Transverse colon (tissue), 4 donors: ENCODE data around the gene NTRK2. TPM values are rescaled to one million over a fixed set of nuclear protein-coding genes. Genes with fewer than 3 reads are reported as not detected.

Source experiments
- DNase-seq: peaks from one replicate; pipeline ENCODE4 v3.0.0-alpha.2; 2019
- H3K27ac ChIP-seq, 4 donors: fragments of 200-600 bp; sonication (generic); 2 replicates each; pipeline ENCODE4 v1.5.1; 2016 to 2018; ENCODE audit warnings: inconsistent platforms in 4 of 4
- H3K27me3 ChIP-seq: fragments of 200-600 bp; sonication (generic); 2 replicates; pipeline ENCODE4 v1.5.1; 2017; ENCODE audit warnings: inconsistent platforms
- H3K36me3 ChIP-seq, 4 donors: fragments of 200-600 bp; sonication (generic); 2 replicates each; pipeline ENCODE4 v1.5.1; 2017 to 2019; ENCODE audit warnings: inconsistent platforms in 4 of 4
- H3K4me1 ChIP-seq, 4 donors: fragments of 200-600 bp; sonication (generic); 2 replicates each; pipeline ENCODE4 v1.5.1; 2017 to 2020; ENCODE audit warnings: inconsistent platforms in 4 of 4
- H3K4me3 ChIP-seq, 4 donors: fragments of 200-600 bp; sonication (generic); 1 replicate in 1 of 4; 2 replicates in 3 of 4; pipeline versions ENCODE4 v1.5.1 to v1.6.1; 2017 to 2019; ENCODE audit warnings: inconsistent platforms in 4 of 4
- H3K9me3 ChIP-seq, 2 donors: fragments of 200-600 bp; sonication (generic); 2 replicates each; pipeline ENCODE4 v1.5.1; 2017 to 2019; ENCODE audit warnings: inconsistent platforms in 2 of 2
- EP300 ChIP-seq: sonication (generic); formaldehyde crosslinking; IDR thresholded peaks from one replicate; pipeline ENCODE4 v1.6.1; 2017; ENCODE audit warnings: antibody characterized with exemption, low read depth
- POLR2A ChIP-seq: fragments of 450-650 bp; IDR thresholded peaks from one replicate; pipeline ENCODE4 v1.6.1; 2016; ENCODE audit warnings: antibody characterized with exemption, mild to moderate bottlenecking, moderate library complexity
- POLR2AphosphoS5 ChIP-seq, 3 donors: sonication (generic); formaldehyde crosslinking; IDR thresholded peaks; one replicate each; pipeline ENCODE4 v1.6.1; 2016; ENCODE audit warnings: antibody characterized with exemption in 3 of 3
- WGBS, 2 donors: methylation state at CpG; one replicate each; pipeline ENCODE4 v1.1.5; 2018; ENCODE audit warnings: low coverage in 1 of 2; 5-methylcytosine and 5-hydroxymethylcytosine counted together
- in situ Hi-C, 4 donors: fragments of 200-750 bp; cut with MboI; loops; one replicate each; pipeline versions ENCODE4 v1.15.0 to v1.15.1; 2017; ENCODE audit warnings: low sequenced_read_pairs in 3 of 4, low pct_ligation_motif_present in 1 of 4, low pct_unique_long_range_greater_than_20kb in 1 of 4
- intact Hi-C: fragments of 100-400 bp; cut with DNase I; formaldehyde crosslinking; loops from one replicate; pipeline ENCODE4 v1.15.1; 2023; ENCODE audit warnings: low total_unique reads
- total RNA-seq, 4 donors: library from RNA; depleted of rRNA; stranded (reverse); fragments of >200 nt; gene quantifications; one replicate each; pipeline ENCODE4 v1.1.0, GENCODE V29; 2016
- TF ChIP-seq, protein P1 (sequence below), 5 experiments: fragments of 200-600 bp in 3 of 5; fragments of 450-650 bp in 2 of 5; sonication (generic) in 3 of 5; IDR thresholded peaks; 1 replicate in 2 of 5; 2 replicates in 3 of 5; pipeline ENCODE4 v1.5.1; 2016 to 2017; ENCODE audit warnings: antibody characterized with exemption in 5 of 5, inconsistent platforms in 3 of 5, mild to moderate bottlenecking in 2 of 5, moderate library complexity in 1 of 5

NTRK2 gene
- total RNA-seq, 4 donors from 2014 or later, result 2.2 to 10.1 (median 6.4) TPM

DNA sequence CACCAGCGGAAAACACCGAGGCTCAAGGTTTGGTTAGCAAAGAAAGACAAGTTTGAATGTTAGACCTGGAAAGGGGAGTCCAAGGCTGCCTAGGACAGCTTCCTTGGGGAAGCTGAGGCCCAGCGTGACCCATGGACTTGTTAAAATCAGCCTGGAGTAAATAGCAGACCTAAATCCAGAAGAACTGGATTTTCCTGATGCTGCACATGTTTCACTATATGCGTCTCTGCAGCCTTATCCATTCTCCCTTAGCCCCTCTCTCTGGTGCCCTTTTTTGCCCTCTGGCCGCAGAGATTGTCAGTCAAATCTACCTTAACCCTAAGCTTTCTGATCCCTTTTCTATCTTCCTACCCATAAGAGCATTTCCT lies 119.9 kb downstream of the NTRK2 start:
- intact Hi-C loops (no loop called here), in situ Hi-C loops (loop anchor here in 1 of 4 donors (25.0 kb wide), 1 partner anchor 402 kb away; no protein-coding TSS in a partner anchor)
- Histone ChIP-seq H3K4me1 (no peaks in the 10 kb centered on the region), H3K36me3 (no peaks in the 10 kb centered on the region), H3K27me3 (no peaks in the 10 kb centered on the region), H3K27ac (no peak overlapping the region), H3K9me3 (no peaks in the 10 kb centered on the region), H3K4me3 (no peak overlapping the region)
- 70 to 72% methylated on average over 2 to 5 of the region's 5 CpGs for WGBS, 2 donors
- DNase-seq, result no peak
- TF ChIP-seq EP300, result no peak

DNA sequence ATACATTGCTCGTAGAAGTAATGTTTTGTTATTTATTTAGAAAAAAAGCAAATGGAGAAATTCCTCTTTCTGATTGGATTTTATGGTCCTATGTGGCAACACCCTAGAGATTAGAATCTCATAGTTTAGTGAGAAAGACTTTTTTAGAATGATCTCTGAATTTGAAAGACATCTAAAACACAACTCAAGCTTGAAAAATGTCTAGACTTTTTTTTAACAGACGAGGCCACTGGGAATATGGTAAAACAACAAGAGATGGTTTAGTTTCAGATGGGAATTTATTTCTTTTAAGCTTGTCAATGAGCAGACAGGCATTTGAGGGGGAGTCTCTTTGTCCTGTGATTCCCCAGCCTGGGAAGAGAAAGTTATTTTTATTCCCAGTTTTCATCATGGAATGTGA lies 122.1 kb downstream of the NTRK2 start:
- in situ Hi-C loops, result loop anchor here in 1 of 4 donors (25.0 kb wide), 1 partner anchor 404 kb away; no protein-coding TSS in a partner anchor
- no peaks in the 10 kb centered on the region for H3K36me3 ChIP-seq
- TF ChIP-seq, protein P1, sequence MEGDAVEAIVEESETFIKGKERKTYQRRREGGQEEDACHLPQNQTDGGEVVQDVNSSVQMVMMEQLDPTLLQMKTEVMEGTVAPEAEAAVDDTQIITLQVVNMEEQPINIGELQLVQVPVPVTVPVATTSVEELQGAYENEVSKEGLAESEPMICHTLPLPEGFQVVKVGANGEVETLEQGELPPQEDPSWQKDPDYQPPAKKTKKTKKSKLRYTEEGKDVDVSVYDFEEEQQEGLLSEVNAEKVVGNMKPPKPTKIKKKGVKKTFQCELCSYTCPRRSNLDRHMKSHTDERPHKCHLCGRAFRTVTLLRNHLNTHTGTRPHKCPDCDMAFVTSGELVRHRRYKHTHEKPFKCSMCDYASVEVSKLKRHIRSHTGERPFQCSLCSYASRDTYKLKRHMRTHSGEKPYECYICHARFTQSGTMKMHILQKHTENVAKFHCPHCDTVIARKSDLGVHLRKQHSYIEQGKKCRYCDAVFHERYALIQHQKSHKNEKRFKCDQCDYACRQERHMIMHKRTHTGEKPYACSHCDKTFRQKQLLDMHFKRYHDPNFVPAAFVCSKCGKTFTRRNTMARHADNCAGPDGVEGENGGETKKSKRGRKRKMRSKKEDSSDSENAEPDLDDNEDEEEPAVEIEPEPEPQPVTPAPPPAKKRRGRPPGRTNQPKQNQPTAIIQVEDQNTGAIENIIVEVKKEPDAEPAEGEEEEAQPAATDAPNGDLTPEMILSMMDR (IDR thresholded peaks at IDR 0.05), result no peak
- TF ChIP-seq EP300, result no peak

GRCh38 chr9:84793251-84793650 lies 123.7 kb downstream of the NTRK2 start:
- Histone ChIP-seq H3K27ac (no peak overlapping the region), H3K4me1 (no peaks in the 10 kb centered on the region), H3K4me3 (no peak overlapping the region), H3K9me3 (no peaks in the 10 kb centered on the region), H3K36me3 (no peaks in the 10 kb centered on the region), H3K27me3 (no peaks in the 10 kb centered on the region)
- intact Hi-C loops (no loop called here), in situ Hi-C loops (loop anchor here in 1 of 4 donors (25.0 kb wide), 1 partner anchor 406 kb away; no protein-coding TSS in a partner anchor)
- WGBS, 2 donors, result 90 to 91% methylated on average over 3 of the region's 3 CpGs
- no peak for DNase-seq
- TF ChIP-seq EP300 (no peak), POLR2AphosphoS5 (IDR thresholded peaks at IDR 0.05) (no peak), POLR2A (no peak)
- TF ChIP-seq, protein P1 (IDR thresholded peaks at IDR 0.05), result no peak

More for the DNA sequence above, 122.1 kb downstream of the NTRK2 start:
- no peak for DNase-seq
- Histone ChIP-seq H3K27ac (no peak overlapping the region), H3K4me3 (no peak overlapping the region), H3K9me3 (no peaks in the 10 kb centered on the region), H3K4me1 (no peaks in the 10 kb centered on the region), H3K27me3 (no peaks in the 10 kb centered on the region)
- intact Hi-C loops, result no loop called here
- 40 to 71% methylated on average over 2 of the region's 2 CpGs for WGBS, 2 donors

- Histone ChIP-seq H3K4me1 (no peaks in the 10 kb centered on the region), H3K4me3 (no peak overlapping the region), H3K36me3 (no peaks in the 10 kb centered on the region), H3K27ac (no peak overlapping the region), H3K9me3 (no peaks in the 10 kb centered on the region), H3K27me3 (no peaks in the 10 kb centered on the region)
- in situ Hi-C loops (loop anchor here in 1 of 4 donors (25.0 kb wide), 1 partner anchor 408 kb away; no protein-coding TSS in a partner anchor), intact Hi-C loops (no loop called here)
- TF ChIP-seq EP300 (no peak), POLR2A (no peak), POLR2AphosphoS5 (IDR thresholded peaks at IDR 0.05) (no peak)
- DNase-seq, result no peak
- WGBS, 2 donors, result 50 to 78% methylated on average over 1 to 10 of the region's 10 CpGs
Observed at GRCh38 chr9:84794981-84795637, 125.6 kb downstream of the NTRK2 start.

- Histone ChIP-seq H3K4me1 (no peaks in the 10 kb centered on the region), H3K9me3 (no peaks in the 10 kb centered on the region), H3K27ac (no peak overlapping the region), H3K36me3 (no peaks in the 10 kb centered on the region), H3K4me3 (no peak overlapping the region), H3K27me3 (no peaks in the 10 kb centered on the region)
- TF ChIP-seq POLR2A, result no peak
- no peak for TF ChIP-seq POLR2AphosphoS5 (IDR thresholded peaks at IDR 0.05)
- TF ChIP-seq, protein P1 (IDR thresholded peaks at IDR 0.05), result no peak
- TF ChIP-seq EP300, result no peak
- WGBS, 2 donors, result 80 to 85% methylated on average over 1 of the region's 1 CpG
- in situ Hi-C loops, result loop anchor here in 1 of 4 donors (25.0 kb wide), 1 partner anchor 409 kb away; no protein-coding TSS in a partner anchor
- no peak for DNase-seq
- intact Hi-C loops, result no loop called here
Observed at GRCh38 chr9:84796404-84796803, 126.9 kb downstream of the NTRK2 start.
